Gastroesophageal sphincter (tissue), 3 donors: Measurements from ENCODE around the gene ZNF672.

Source experiments
- EP300 ChIP-seq: sonication (generic); formaldehyde crosslinking; IDR thresholded peaks from one replicate; pipeline ENCODE4 v1.6.1; 2017; ENCODE audit warnings: antibody characterized with exemption, mild to moderate bottlenecking
- POLR2A ChIP-seq, 2 donors: fragments of 450-650 bp; IDR thresholded peaks; one replicate each; pipeline ENCODE4 v1.6.1; 2017; ENCODE audit warnings: antibody characterized with exemption in 2 of 2, mild to moderate bottlenecking in 2 of 2, moderate library complexity in 1 of 2
- POLR2AphosphoS5 ChIP-seq: sonication (generic); formaldehyde crosslinking; IDR thresholded peaks from one replicate; pipeline ENCODE4 v1.6.1; 2017; ENCODE audit warnings: antibody characterized with exemption
- TF ChIP-seq, protein P1 (sequence below), 4 experiments: fragments of 200-600 bp in 2 of 4; fragments of 450-650 bp in 2 of 4; sonication (generic) in 1 of 4; IDR thresholded peaks; one replicate each; pipeline ENCODE4 v1.5.1; 2017 to 2019; ENCODE audit warnings: antibody characterized with exemption in 4 of 4, mild to moderate bottlenecking in 2 of 4, moderate library complexity in 2 of 4

- TF ChIP-seq, protein P1, sequence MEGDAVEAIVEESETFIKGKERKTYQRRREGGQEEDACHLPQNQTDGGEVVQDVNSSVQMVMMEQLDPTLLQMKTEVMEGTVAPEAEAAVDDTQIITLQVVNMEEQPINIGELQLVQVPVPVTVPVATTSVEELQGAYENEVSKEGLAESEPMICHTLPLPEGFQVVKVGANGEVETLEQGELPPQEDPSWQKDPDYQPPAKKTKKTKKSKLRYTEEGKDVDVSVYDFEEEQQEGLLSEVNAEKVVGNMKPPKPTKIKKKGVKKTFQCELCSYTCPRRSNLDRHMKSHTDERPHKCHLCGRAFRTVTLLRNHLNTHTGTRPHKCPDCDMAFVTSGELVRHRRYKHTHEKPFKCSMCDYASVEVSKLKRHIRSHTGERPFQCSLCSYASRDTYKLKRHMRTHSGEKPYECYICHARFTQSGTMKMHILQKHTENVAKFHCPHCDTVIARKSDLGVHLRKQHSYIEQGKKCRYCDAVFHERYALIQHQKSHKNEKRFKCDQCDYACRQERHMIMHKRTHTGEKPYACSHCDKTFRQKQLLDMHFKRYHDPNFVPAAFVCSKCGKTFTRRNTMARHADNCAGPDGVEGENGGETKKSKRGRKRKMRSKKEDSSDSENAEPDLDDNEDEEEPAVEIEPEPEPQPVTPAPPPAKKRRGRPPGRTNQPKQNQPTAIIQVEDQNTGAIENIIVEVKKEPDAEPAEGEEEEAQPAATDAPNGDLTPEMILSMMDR (IDR thresholded peaks at IDR 0.05) = no peak
- TF ChIP-seq POLR2A (IDR thresholded peaks at IDR 0.05) (no peak), POLR2AphosphoS5 (no peak), EP300 (no peak)
Measured at GRCh38 chr1:248897412-248898337, 59.7 kb downstream of the ZNF672 start.
